LNCAP (cell line): ENCODE results near the gene SPSB4.

Source experiments
- CTCF ChIP-seq: fragments of 450-650 bp; IDR thresholded peaks from 2 replicates; pipeline ENCODE4 v1.5.1; 2017; ENCODE audit warnings: mild to moderate bottlenecking

Gene SPSB4

GRCh38 chr3:141019244-141019643 is 31.9 kb upstream of the SPSB4 start:
- TF ChIP-seq CTCF, result no peak

- TF ChIP-seq CTCF, result no peak
Observed at GRCh38 chr3:141020143-141020830, 30.9 kb upstream of the SPSB4 start.

GRCh38 chr3:141021261-141021660 is 29.9 kb upstream of the SPSB4 start:
- TF ChIP-seq CTCF, result no peak

GRCh38 chr3:141030296-141030695 is 20.9 kb upstream of the SPSB4 start:
- no peak for TF ChIP-seq CTCF

GRCh38 chr3:141039589-141039988 is 11.6 kb upstream of the SPSB4 start:
- no peak for TF ChIP-seq CTCF

- no peak for TF ChIP-seq CTCF
Observed at GRCh38 chr3:141044695-141045641, 6.2 kb upstream of the SPSB4 start.

- TF ChIP-seq CTCF, result no peak
Observed at GRCh38 chr3:141045849-141046248, 5.3 kb upstream of the SPSB4 start.
